BJ (cell line): ENCODE measurements around the gene TNRC18. TPM values are rescaled to one million over a fixed set of nuclear protein-coding genes. Genes with fewer than 3 reads are reported as not detected.

ENCODE experiments used
- CTCF ChIA-PET: fragments of 350-600 bp; formaldehyde crosslinking; extraction: SDS; loops from one replicate; lab custom pipeline; 2021; ENCODE audit warnings: antibody characterized with exemption, inconsistent platforms; lab: Yijun Ruan, JAX
- POLR2A ChIA-PET: fragments of 300-600 bp; sonication (Branson Sonifier 250); formaldehyde crosslinking; extraction: SDS; loops from one replicate; lab custom pipeline; 2021; ENCODE audit warnings: antibody characterized with exemption; lab: Charles Lee
- DNase-seq: peaks from one replicate; pipeline ENCODE4 v3.0.0-alpha.2; 2011; ENCODE audit warnings: low read depth
- H3K27me3 ChIP-seq: 2 replicates; pipeline ENCODE4 v1.6.0; 2011; ENCODE audit warnings: low read length; ENCODE audit not compliant: control insufficient read depth, insufficient read depth
- H3K36me3 ChIP-seq: 2 replicates; pipeline ENCODE4 v1.5.1; 2011; ENCODE audit warnings: low read length; ENCODE audit not compliant: control insufficient read depth, insufficient read depth
- H3K4me3 ChIP-seq: 2 replicates; pipeline ENCODE4 v1.5.1; 2011; ENCODE audit warnings: low read depth, mild to moderate bottlenecking, control low read depth, low read length
- CTCF ChIP-seq: IDR thresholded peaks from 2 replicates; pipeline ENCODE4 v1.5.1; 2011; ENCODE audit warnings: low read depth, mild to moderate bottlenecking, control low read depth, inconsistent platforms, low read length, moderate library complexity; ENCODE audit not compliant: insufficient read depth
- polyA plus RNA-seq: library from polyadenylated mRNA; depleted of rRNA; stranded (reverse); fragments of >200 nt; gene quantifications from 2 replicates; pipeline ENCODE4 v1.2.3, GENCODE V29; 2011

TNRC18 gene
- polyA plus RNA-seq, 1 experiment = 20.1 TPM

GRCh38 chr7:5393328-5393727 lies 30.3 kb downstream of the TNRC18 start:
- TF ChIP-seq CTCF = no peak
- peaks cover 27% of the 10 kb centered on the region for H3K36me3 ChIP-seq
- CTCF ChIA-PET = interaction anchor here (1.4 kb wide), 1 partner anchor 27 kb away, joined by 4 read pairs; no protein-coding TSS in a partner anchor

GRCh38 chr7:5390918-5391317 lies 32.7 kb downstream of the TNRC18 start:
- CTCF ChIA-PET = interaction anchor here (1.3 kb wide), 1 partner anchor 26 kb away, joined by 3 read pairs; no protein-coding TSS in a partner anchor
- Histone ChIP-seq H3K27me3 (no peaks in the 10 kb centered on the region), H3K4me3 (no peak overlapping the region), H3K36me3 (peaks cover 34% of the 10 kb centered on the region)
- DNase-seq = no peak
- TF ChIP-seq CTCF = no peak
- POLR2A ChIA-PET = no interaction called here

More at GRCh38 chr7:5393328-5393727, 30.3 kb downstream of the TNRC18 start:
- POLR2A ChIA-PET = no interaction called here
- Histone ChIP-seq H3K27me3 (no peaks in the 10 kb centered on the region), H3K4me3 (no peak overlapping the region)
- DNase-seq = no peak

GRCh38 chr7:5388905-5389433 lies 34.7 kb downstream of the TNRC18 start:
- DNase-seq = no peak
- POLR2A ChIA-PET = no interaction called here
- TF ChIP-seq CTCF = no peak
- CTCF ChIA-PET = no interaction called here
- Histone ChIP-seq H3K36me3 (peaks cover 34% of the 10 kb centered on the region), H3K27me3 (no peaks in the 10 kb centered on the region), H3K4me3 (no peak overlapping the region)

GRCh38 chr7:5388273-5388901 lies 35.2 kb downstream of the TNRC18 start:
- no peak for DNase-seq
- CTCF ChIA-PET = no interaction called here
- Histone ChIP-seq H3K27me3 (no peaks in the 10 kb centered on the region), H3K36me3 (peaks cover 31% of the 10 kb centered on the region), H3K4me3 (no peak overlapping the region)
- POLR2A ChIA-PET = no interaction called here
- TF ChIP-seq CTCF = no peak

- DNase-seq = no peak
- POLR2A ChIA-PET = no interaction called here
- no peak for TF ChIP-seq CTCF
- H3K36me3 ChIP-seq = peaks cover 25% of the 10 kb centered on the region
- H3K4me3 ChIP-seq = no peak overlapping the region
- no peaks in the 10 kb centered on the region for H3K27me3 ChIP-seq
- CTCF ChIA-PET = no interaction called here
These were observed 35.9 kb downstream of the TNRC18 start for GRCh38 chr7:5387711-5388245.
